ENCODE results near the gene TMPRSS11E.

DNA sequence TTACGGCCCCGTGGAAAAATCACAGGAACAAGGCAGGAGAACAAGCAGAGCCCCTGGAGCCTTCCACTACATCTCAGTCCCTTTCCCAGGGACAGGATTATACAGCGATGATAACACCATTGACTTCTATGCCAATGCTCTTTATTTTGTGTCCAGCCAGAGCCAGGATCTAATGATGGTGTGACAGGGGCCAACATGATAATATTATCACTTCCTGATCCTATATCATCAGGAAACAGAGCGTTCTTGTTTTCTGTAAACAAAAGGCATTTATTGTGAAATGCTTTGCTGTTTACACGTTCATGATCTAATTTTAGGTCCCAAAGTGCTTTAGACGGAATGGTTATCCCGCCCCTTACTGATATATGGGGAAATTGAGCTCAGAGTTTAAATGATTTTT, 12.8 kb downstream of the TMPRSS11E start:
- TF ChIP-seq EZH2phosphoT487 (IDR thresholded peaks at IDR 0.05; ENCODE audit: insufficient read depth, low read depth): no peak
- no peak for TF ChIP-seq EZH2 (IDR thresholded peaks at IDR 0.05; ENCODE audit: insufficient read depth, poor library complexity, severe bottlenecking)

Measured in GM23248 (cell line).